ENCODE data around the gene SLC41A3.

- TF ChIP-seq CTCF (IDR thresholded peaks at IDR 0.05) (no peak), POLR2AphosphoS5 (IDR thresholded peaks at IDR 0.05) (no peak), EP300 (IDR thresholded peaks at IDR 0.05) (no peak), POLR2A (IDR thresholded peaks at IDR 0.05) (no peak)
Measured at GRCh38 chr3:126121632-126122031, 37.7 kb upstream of the SLC41A3 start.
